Endothelial cell (in vitro differentiated cells): Measurements from ENCODE around the gene NPVF. TPM values are rescaled to one million over a fixed set of nuclear protein-coding genes. Genes with fewer than 3 reads are reported as not detected.

Experiments used
- DNase-seq: peaks from one replicate; pipeline ENCODE4 v3.0.0; 2021; ENCODE audit warnings: low spot score
- H3K27ac Mint-ChIP-seq: one replicate; pipeline ENCODE4 v1.8.0; 2021; ENCODE audit warnings: mixed read lengths, inconsistent platforms; ENCODE audit not compliant: unreplicated experiment
- H3K27me3 Mint-ChIP-seq: one replicate; pipeline ENCODE4 v1.8.0; 2021; ENCODE audit warnings: mild to moderate bottlenecking, moderate library complexity, mixed read lengths, inconsistent platforms; ENCODE audit not compliant: unreplicated experiment
- H3K36me3 Mint-ChIP-seq: one replicate; pipeline ENCODE4 v1.8.0; 2021; ENCODE audit warnings: mild to moderate bottlenecking, low read depth, mixed read lengths, inconsistent platforms; ENCODE audit not compliant: unreplicated experiment
- H3K4me1 Mint-ChIP-seq: one replicate; pipeline ENCODE4 v1.8.0; 2021; ENCODE audit warnings: mild to moderate bottlenecking, mixed read lengths, inconsistent platforms; ENCODE audit not compliant: unreplicated experiment
- H3K4me3 Mint-ChIP-seq: one replicate; pipeline ENCODE4 v1.8.0; 2021; ENCODE audit warnings: mild to moderate bottlenecking, mixed read lengths, inconsistent platforms; ENCODE audit not compliant: unreplicated experiment
- H3K9me3 Mint-ChIP-seq: one replicate; pipeline ENCODE4 v1.8.0; 2021; ENCODE audit warnings: mixed read lengths, inconsistent platforms; ENCODE audit not compliant: unreplicated experiment
- CTCF ChIP-seq: fragments of 200-600 bp; sonication (generic); IDR thresholded peaks from one replicate; pipeline ENCODE4 v1.5.0; 2021; ENCODE audit warnings: antibody characterized with exemption; ENCODE audit not compliant: unreplicated experiment
- total RNA-seq: library from RNA; stranded (reverse); fragmentation: NEBNext Ultra II Directional; extraction: Animal tissue kit (Norgen Biotek cat#: 25700); gene quantifications from one replicate; pipeline ENCODE4 v1.2.1, GENCODE V29; 2021; ENCODE audit not compliant: unreplicated experiment

NPVF gene
- total RNA-seq, 1 donor from 2014 or later, result not detected

DNA sequence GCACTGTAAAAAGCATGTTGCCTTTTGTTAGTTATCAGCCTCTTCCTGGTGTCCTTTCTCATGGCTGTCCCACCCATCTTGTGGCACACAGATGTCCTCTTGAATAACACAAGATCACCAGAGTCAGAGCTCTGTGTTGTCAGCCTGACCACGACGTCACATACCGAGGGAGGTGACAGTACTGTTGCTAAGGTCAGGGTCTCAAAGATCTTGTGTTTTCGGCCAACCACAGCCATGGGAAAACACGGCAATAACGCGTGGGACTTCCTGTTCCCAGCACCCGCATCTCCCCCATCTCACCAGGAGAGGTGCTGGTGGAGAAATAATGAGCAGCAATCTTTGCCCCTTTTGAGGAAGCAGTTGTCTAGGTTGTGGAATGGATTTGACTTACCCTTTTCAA is 40.4 kb downstream of the NPVF start:
- Mint-ChIP-seq H3K27me3 (peaks cover 4% of the 10 kb centered on the region), H3K9me3 (no peaks in the 10 kb centered on the region), H3K36me3 (no peaks in the 10 kb centered on the region), H3K27ac (no peak overlapping the region), H3K4me1 (no peaks in the 10 kb centered on the region), H3K4me3 (no peak overlapping the region)
- DNase-seq, result no peak
- no peak for TF ChIP-seq CTCF

DNA sequence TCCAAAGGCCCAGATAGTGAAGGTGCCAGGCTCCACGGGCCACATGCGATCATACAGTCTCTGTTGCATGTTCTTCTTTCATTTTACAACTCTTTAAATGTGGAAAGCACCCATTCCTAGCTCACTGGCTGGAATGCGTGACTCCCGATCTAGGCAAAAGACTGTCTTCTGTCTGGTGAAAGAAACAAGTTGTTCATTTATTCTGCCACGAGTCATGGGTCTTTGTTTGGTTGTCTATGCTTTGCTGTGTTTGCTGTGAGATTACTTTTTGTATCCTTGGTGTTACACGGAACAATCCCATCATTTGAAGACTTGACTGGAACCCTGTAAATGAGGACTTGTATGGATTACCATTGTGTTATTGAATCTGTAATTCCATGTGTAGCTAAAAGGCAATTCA is 41.9 kb downstream of the NPVF start:
- DNase-seq, result no peak
- H3K4me1 Mint-ChIP-seq, result no peaks in the 10 kb centered on the region
- no peak overlapping the region for H3K27ac Mint-ChIP-seq
- peaks cover 5% of the 10 kb centered on the region for H3K27me3 Mint-ChIP-seq
- no peaks in the 10 kb centered on the region for H3K36me3 Mint-ChIP-seq
- H3K4me3 Mint-ChIP-seq, result no peak overlapping the region
- no peak for TF ChIP-seq CTCF
- no peaks in the 10 kb centered on the region for H3K9me3 Mint-ChIP-seq

DNA sequence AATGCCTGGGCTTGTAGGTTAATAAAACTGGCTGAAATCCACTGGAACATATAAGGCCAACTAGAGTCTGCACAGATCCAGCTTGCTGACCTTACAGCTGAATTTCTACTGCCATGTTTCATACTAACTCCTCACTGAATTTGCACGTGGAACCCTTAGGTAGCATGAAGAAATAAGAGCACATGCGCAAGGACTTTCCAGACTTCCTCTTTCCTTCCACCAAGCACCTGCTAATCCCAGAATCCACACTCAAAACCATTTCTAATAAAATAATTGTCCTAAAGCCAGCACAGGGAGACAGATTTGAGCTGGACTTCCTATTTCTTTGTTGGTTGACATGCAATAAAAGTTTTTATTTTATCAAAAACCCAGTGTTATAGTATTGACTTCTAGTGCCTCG is 46.8 kb downstream of the NPVF start:
- no peaks in the 10 kb centered on the region for H3K9me3 Mint-ChIP-seq
- H3K27me3 Mint-ChIP-seq, result peaks cover 2% of the 10 kb centered on the region
- no peak overlapping the region for H3K4me3 Mint-ChIP-seq
- TF ChIP-seq CTCF, result no peak
- DNase-seq, result no peak
- H3K27ac Mint-ChIP-seq, result no peak overlapping the region
- no peaks in the 10 kb centered on the region for H3K36me3 Mint-ChIP-seq
- no peaks in the 10 kb centered on the region for H3K4me1 Mint-ChIP-seq

DNA sequence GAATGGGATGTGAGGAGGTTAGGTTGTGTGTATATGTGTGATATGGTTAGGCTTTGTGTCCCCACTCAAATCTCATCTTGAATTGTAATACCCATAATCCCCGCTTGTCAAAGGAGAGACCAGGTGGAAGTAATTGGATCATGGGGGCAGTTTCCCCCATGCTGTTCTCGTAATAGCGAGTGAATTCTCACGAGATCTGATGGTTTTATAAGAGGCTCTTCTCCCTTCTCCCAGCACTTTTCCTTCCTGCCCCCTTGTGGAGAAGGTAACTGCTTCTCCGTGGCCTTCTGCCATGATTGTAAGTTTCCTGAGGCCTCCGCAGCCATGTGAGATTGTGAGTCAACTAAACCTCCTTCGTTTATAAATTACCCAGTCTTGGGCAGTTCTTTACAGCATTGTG is 47.3 kb downstream of the NPVF start:
- no peaks in the 10 kb centered on the region for H3K36me3 Mint-ChIP-seq
- TF ChIP-seq CTCF, result no peak
- peak overlapping the region; percentile 72 for H3K4me3 Mint-ChIP-seq
- peaks cover 2% of the 10 kb centered on the region for H3K27me3 Mint-ChIP-seq
- H3K9me3 Mint-ChIP-seq, result no peaks in the 10 kb centered on the region
- no peak for DNase-seq
- no peaks in the 10 kb centered on the region for H3K4me1 Mint-ChIP-seq
- no peak overlapping the region for H3K27ac Mint-ChIP-seq

GRCh38 chr7:25180592-25180923 is 47.7 kb downstream of the NPVF start:
- Mint-ChIP-seq H3K4me3 (peak overlapping the region; percentile 72), H3K27me3 (peaks cover 2% of the 10 kb centered on the region), H3K4me1 (no peaks in the 10 kb centered on the region), H3K9me3 (no peaks in the 10 kb centered on the region), H3K27ac (no peak overlapping the region), H3K36me3 (no peaks in the 10 kb centered on the region)
- TF ChIP-seq CTCF, result peak; percentile 32
- DNase-seq, result no peak
